Fibroblast of pulmonary artery (primary cell): ENCODE results near the gene ZDHHC16.

Experiments
- DNase-seq: peaks from one replicate; pipeline ENCODE4 v3.0.0-alpha.2; 2010; ENCODE audit warnings: low read depth
- H3K4me3 ChIP-seq: replicated peaks from 2 replicates; pipeline ENCODE4 v1.5.1; 2011; ENCODE audit warnings: low read depth, mild to moderate bottlenecking, control low read depth, low read length, moderate library complexity
- TF ChIP-seq, protein P1 (sequence below): IDR thresholded peaks from 2 replicates; pipeline ENCODE4 v1.5.1; 2011; ENCODE audit warnings: mild to moderate bottlenecking, control low read depth, low read length, inconsistent platforms; ENCODE audit errors: missing control alignments

Gene ZDHHC16

DNA sequence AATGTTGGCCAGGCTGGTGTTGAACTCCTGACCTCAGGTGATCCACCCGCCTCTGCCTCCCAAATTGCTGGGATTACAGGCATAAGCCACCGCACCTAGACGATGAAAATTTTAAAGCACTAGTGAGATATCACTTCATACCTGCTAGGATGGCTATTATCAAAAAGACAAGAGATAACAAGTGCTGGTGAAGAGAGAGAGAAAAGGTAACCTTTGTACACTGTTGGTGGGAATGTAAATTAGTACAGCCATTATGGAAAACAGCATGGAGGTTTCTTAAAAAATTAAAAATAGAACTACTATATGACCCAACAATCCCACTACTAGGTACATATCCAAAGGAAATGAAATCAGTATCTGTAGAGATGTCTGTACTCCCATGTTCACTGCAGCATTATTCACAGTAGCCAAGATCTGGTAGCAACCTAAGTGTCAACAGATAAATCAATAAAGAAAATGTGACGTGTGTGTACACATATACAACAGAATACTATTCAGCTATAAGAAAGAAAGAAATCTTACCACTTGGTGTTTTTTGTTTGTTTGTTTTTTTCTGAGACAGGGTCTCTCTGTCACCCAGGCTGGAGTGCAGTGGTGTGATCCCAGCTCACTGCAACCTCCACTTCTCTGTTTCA lies 39.8 kb downstream of the ZDHHC16 start:
- no peak overlapping the region for H3K4me3 ChIP-seq
- DNase-seq, result no peak
- TF ChIP-seq, protein P1, sequence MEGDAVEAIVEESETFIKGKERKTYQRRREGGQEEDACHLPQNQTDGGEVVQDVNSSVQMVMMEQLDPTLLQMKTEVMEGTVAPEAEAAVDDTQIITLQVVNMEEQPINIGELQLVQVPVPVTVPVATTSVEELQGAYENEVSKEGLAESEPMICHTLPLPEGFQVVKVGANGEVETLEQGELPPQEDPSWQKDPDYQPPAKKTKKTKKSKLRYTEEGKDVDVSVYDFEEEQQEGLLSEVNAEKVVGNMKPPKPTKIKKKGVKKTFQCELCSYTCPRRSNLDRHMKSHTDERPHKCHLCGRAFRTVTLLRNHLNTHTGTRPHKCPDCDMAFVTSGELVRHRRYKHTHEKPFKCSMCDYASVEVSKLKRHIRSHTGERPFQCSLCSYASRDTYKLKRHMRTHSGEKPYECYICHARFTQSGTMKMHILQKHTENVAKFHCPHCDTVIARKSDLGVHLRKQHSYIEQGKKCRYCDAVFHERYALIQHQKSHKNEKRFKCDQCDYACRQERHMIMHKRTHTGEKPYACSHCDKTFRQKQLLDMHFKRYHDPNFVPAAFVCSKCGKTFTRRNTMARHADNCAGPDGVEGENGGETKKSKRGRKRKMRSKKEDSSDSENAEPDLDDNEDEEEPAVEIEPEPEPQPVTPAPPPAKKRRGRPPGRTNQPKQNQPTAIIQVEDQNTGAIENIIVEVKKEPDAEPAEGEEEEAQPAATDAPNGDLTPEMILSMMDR, result no peak

DNA sequence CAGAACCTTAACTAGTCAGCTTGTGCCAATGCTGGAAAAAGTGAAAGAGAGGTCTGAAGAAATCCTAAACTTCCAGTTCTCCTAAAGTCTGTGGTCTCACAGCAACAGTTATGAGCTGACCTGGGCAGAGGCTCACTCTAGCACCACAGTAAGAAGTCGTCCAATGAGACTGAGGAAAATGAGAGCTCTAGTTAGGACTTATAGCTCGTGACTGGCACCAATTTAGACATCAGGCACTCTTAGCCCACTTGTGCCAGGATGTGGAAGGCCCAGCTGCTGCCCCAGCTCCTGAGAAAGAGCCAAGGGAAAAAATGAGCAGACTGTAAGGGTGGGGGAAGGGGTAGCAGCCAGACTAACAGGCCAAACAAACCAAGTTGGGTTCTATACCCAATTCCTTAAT lies 44.6 kb downstream of the ZDHHC16 start:
- no peak overlapping the region for H3K4me3 ChIP-seq
- TF ChIP-seq, protein P1, result no peak
- no peak for DNase-seq

DNA sequence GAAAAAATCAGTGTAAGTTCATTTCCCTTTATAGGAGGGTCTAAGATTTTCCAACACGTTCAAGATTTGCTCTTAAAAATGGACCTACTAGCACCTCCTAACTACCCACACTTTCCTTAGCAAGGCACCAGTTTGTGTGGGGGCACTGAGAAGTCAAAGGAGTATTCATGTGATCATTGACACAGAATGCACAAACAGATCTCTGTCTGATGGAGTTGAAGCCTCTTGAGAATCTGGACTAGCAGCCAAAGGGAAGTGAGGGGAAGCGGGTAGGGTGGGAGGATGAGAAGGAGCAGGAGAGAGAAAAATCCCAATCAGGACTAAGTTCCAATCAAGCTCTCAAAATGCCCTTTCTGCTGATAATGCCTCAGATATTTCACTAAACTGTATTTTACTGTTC lies 48.2 kb downstream of the ZDHHC16 start:
- DNase-seq, result no peak
- H3K4me3 ChIP-seq, result no peak overlapping the region
- TF ChIP-seq, protein P1, result no peak

DNA sequence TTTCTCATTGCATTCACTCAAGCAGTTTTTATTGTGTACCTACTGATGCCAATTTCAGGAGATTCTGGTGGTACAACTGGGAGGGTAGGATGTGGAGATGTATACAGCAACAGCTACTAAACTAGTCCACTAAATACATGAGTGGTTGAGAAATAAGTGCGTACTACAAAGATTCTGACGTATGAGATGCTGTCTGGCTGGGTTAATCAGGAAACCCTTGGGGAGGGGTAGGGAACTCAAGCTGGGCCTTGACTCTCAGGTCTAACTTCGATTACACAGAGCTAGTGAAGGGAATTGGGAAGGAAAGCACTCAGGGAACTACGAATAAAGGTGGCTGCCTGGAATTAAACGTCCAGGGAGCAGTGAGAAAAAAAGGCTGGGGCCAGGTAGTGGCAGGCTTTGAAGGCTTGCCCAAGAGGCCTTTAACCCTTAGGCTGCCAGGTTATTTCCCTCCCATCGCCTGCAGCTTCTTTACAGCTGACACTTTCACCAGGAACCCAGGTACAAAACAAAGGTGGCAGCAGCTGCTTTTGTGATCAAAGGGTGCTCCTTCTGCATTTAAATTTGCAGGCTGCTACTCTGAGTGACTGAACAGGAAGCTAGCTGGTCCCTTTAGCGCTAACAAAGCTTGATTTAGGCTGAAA lies 49.0 kb downstream of the ZDHHC16 start:
- DNase-seq, result peak; percentile 80
- H3K4me3 ChIP-seq, result no peak overlapping the region
- TF ChIP-seq, protein P1, result no peak

DNA sequence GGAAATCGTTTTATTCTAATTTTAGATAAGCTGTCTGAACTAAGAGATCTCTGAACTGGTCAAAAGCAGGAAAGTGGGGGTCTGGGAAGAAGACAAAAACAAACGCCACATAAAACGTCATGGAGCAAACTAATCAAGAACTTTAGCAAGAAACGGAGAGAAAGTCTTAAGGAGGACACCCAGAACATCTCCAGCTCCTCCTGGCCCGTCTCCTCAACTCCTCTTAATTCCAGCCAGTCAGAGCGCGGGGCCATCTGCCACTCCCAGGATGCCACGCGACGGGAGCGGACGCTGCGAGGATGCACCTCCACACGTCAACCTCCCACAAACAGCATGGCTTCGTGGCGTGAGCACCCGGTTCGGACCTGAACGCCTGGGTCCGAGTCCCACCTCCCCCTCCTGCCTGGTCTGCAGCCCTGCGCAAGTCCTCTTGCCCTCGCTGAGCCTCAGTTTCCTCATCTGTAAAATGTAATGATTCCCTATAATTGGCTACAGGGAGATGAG lies 51.6 kb downstream of the ZDHHC16 start:
- peak overlapping the region; percentile 99 for H3K4me3 ChIP-seq
- DNase-seq, result peak; percentile 79
- TF ChIP-seq, protein P1, result no peak

DNA sequence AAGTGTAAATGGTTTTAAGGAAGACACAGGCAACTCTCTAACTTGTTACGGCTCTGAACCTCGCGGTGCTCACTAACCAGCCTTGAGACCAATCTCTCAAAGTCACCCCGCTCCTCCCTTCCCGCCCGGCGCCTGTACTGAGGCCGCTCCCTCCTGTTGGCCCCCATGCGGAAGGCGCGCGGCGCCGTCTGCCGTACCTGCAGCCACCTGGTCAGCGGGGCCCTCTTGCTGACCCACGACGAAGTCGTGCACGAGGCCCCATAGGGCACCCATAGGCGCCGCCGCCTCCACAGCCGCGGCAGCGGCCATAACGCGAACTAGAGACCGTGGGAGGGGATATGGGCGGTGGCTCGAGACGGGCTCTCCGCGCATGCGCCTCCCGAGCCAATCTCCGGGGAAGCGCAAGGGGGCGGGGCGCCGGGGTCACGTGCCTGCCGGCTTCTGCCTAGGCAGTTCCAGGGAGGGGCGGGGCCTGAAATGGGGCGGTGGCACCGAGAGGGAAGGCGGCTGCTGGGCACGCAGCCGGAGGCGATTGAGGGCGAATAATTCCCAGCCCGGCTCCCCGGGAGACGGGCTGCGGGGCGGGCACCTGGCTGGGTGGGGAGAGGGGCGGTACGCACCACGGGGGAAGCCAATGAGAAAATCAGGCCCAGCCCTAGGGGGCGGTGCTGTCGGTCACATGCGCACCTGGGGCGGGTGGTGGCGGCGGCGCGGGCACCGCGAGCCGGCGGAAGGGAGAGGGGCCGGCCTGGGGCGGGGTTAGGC lies 52.3 kb downstream of the ZDHHC16 start, which contains the start of gene MMS19:
Gene MMS19 (minus strand): TSS at position 347 of the 765 bp plus-strand sequence. CDS start 38 bp downstream, at position 309.
- peak within 1 kb of the TSS; percentile 99 for H3K4me3 ChIP-seq
- TF ChIP-seq, protein P1, result no peak
- peak; percentile 99 for DNase-seq
